HG02678 (cell line): ENCODE results near the gene PARP2.

Experiments used
- ATAC-seq: cut with Tn5 transposase; IDR thresholded peaks from one replicate; pipeline ENCODE4 v1.9.1; 2021; ENCODE audit warnings: mild to moderate bottlenecking, moderate library complexity; ENCODE audit not compliant: unreplicated experiment

The PARP2 gene

GRCh38 chr14:20391505-20391904 is 48.1 kb downstream of the PARP2 start:
- ATAC-seq, result no peak

- no peak for ATAC-seq
Observed at GRCh38 chr14:20397511-20397910, 54.1 kb downstream of the PARP2 start.

- no peak for ATAC-seq
Observed at GRCh38 chr14:20400589-20400964, 57.1 kb downstream of the PARP2 start.

GRCh38 chr14:20400965-20401593 is 57.6 kb downstream of the PARP2 start:
- ATAC-seq, result no peak

- ATAC-seq, result no peak
Observed at GRCh38 chr14:20403521-20403920, 60.1 kb downstream of the PARP2 start.
